ENCODE data around the gene IMMP2L. TPM values are rescaled to one million over a fixed set of nuclear protein-coding genes. Genes with fewer than 3 reads are reported as not detected.

IMMP2L gene
- polyA plus RNA-seq, 1 donor (not counting 4 experiments of a cell fraction or from before 2014, with no cell fraction given): 14.1 TPM

- no peak overlapping the region for H3K9ac ChIP-seq (ENCODE audit: control insufficient read depth, extremely low read depth, insufficient read depth, low read length)
- H3K9me3 ChIP-seq (ENCODE audit: control insufficient read depth, low read depth, low read length): no peaks in the 10 kb centered on the region
- H3K4me2 ChIP-seq (ENCODE audit: control insufficient read depth, extremely low read depth, insufficient read depth, low read depth, low read length): no peak overlapping the region
- dilution Hi-C loops (cut with MboI; ENCODE audit: extremely low pct_ligation_motif_present, low sequenced_read_pairs): no loop called here
- no peaks in the 10 kb centered on the region for H3K79me2 ChIP-seq (ENCODE audit: control insufficient read depth, insufficient read depth, low read length)
- H4K20me1 ChIP-seq (ENCODE audit: control insufficient read depth, extremely low read depth, insufficient read depth, low read length): no peaks in the 10 kb centered on the region
- H3K9me1 ChIP-seq (ENCODE audit: control insufficient read depth, extremely low read depth, insufficient read depth, low read length): no peaks in the 10 kb centered on the region
- H2AFZ ChIP-seq (ENCODE audit: control insufficient read depth, low read length): no peak overlapping the region
- no peaks in the 10 kb centered on the region for H3K27me3 ChIP-seq (ENCODE audit: control insufficient read depth, extremely low read depth, insufficient read depth, low read length)
- FAIRE-seq: no peak
- TF ChIP-seq CTCF (optimal IDR thresholded peaks at IDR 0.05 in 1 of 3, IDR thresholded peaks at IDR 0.05 in 1 of 3, conservative IDR thresholded peaks at IDR 0.05 in 1 of 3; ENCODE audit: extremely low read depth in 1 of 3, insufficient read depth in 2 of 3, low read length in 3 of 3): no peak
- no peak for TF ChIP-seq EZH2 (IDR thresholded peaks at IDR 0.05; ENCODE audit: low read length)
- H3K27ac ChIP-seq (ENCODE audit: control insufficient read depth, insufficient read depth, low read length): no peak overlapping the region
- no peak overlapping the region for H3K4me3 ChIP-seq (ENCODE audit: control insufficient read depth in 2 of 3, extremely low read depth in 1 of 3, insufficient read depth in 2 of 3, low read depth in 1 of 3, low read length in 3 of 3)
- H3K4me1 ChIP-seq (ENCODE audit: control insufficient read depth, extremely low read depth, insufficient read depth, low read length): no peaks in the 10 kb centered on the region
- DNase-seq (ENCODE audit: low read depth, low spot score): no peak
- H3K36me3 ChIP-seq (ENCODE audit: control insufficient read depth in 2 of 2, extremely low read depth in 1 of 2, insufficient read depth in 2 of 2, low read length in 2 of 2): no peaks in the 10 kb centered on the region
Measured at GRCh38 chr7:110637252-110637651, 925.0 kb downstream of the IMMP2L start.

- dilution Hi-C loops (cut with MboI; ENCODE audit: extremely low pct_ligation_motif_present, low sequenced_read_pairs): no loop called here
- Histone ChIP-seq H3K4me1 (ENCODE audit: control insufficient read depth, extremely low read depth, insufficient read depth, low read length) (no peaks in the 10 kb centered on the region), H3K4me2 (ENCODE audit: control insufficient read depth, extremely low read depth, insufficient read depth, low read depth, low read length) (no peak overlapping the region), H3K9ac (ENCODE audit: control insufficient read depth, extremely low read depth, insufficient read depth, low read length) (no peak overlapping the region), H3K9me1 (ENCODE audit: control insufficient read depth, extremely low read depth, insufficient read depth, low read length) (no peaks in the 10 kb centered on the region), H3K9me3 (ENCODE audit: control insufficient read depth, low read depth, low read length) (no peaks in the 10 kb centered on the region), H3K27ac (ENCODE audit: control insufficient read depth, insufficient read depth, low read length) (no peak overlapping the region), H2AFZ (ENCODE audit: control insufficient read depth, low read length) (no peak overlapping the region), H3K4me3 (ENCODE audit: control insufficient read depth in 2 of 3, extremely low read depth in 1 of 3, insufficient read depth in 2 of 3, low read depth in 1 of 3, low read length in 3 of 3) (no peak overlapping the region), H4K20me1 (ENCODE audit: control insufficient read depth, extremely low read depth, insufficient read depth, low read length) (no peaks in the 10 kb centered on the region), H3K27me3 (ENCODE audit: control insufficient read depth, extremely low read depth, insufficient read depth, low read length) (no peaks in the 10 kb centered on the region), H3K36me3 (ENCODE audit: control insufficient read depth in 2 of 2, extremely low read depth in 1 of 2, insufficient read depth in 2 of 2, low read length in 2 of 2) (no peaks in the 10 kb centered on the region), H3K79me2 (ENCODE audit: control insufficient read depth, insufficient read depth, low read length) (no peaks in the 10 kb centered on the region)
- FAIRE-seq (no peak), DNase-seq (ENCODE audit: low read depth, low spot score) (no peak)
- TF ChIP-seq EZH2 (IDR thresholded peaks at IDR 0.05; ENCODE audit: low read length): no peak
- no peak for TF ChIP-seq CTCF (optimal IDR thresholded peaks at IDR 0.05 in 1 of 3, IDR thresholded peaks at IDR 0.05 in 1 of 3, conservative IDR thresholded peaks at IDR 0.05 in 1 of 3; ENCODE audit: extremely low read depth in 1 of 3, insufficient read depth in 2 of 3, low read length in 3 of 3)
Measured at GRCh38 chr7:110633313-110633712, 929.0 kb downstream of the IMMP2L start.

Measured in keratinocyte (primary cell).